Liver (tissue), 9 donors: ENCODE data around the gene PRPF6. TPM values are rescaled to one million over a fixed set of nuclear protein-coding genes. Genes with fewer than 3 reads are reported as not detected.
A peak's percentile ranks its signal among the peaks of the same experiment; 100 is the strongest.

Source experiments
- DNase-seq: peaks from one replicate; pipeline ENCODE4 v3.0.0-alpha.2; 2017; ENCODE audit warnings: low spot score
- H3K27ac ChIP-seq, 2 donors: one replicate each; pipeline ENCODE4 v1.7.0; 2013; ENCODE audit warnings: inconsistent platforms in 2 of 2, low read length in 2 of 2, control low read depth in 1 of 2, low read depth in 1 of 2, mild to moderate bottlenecking in 1 of 2
- H3K27me3 ChIP-seq, 4 donors: one replicate each; pipeline versions ENCODE4 v1.6.1 to v1.7.0; 2013; ENCODE audit warnings: low read length in 3 of 4, inconsistent platforms in 1 of 4, mild to moderate bottlenecking in 1 of 4, moderate library complexity in 1 of 4; ENCODE audit not compliant: control insufficient read depth in 4 of 4, insufficient read depth in 4 of 4
- H3K36me3 ChIP-seq, 4 donors: one replicate each; pipeline versions ENCODE4 v1.6.1 to v1.7.0; 2013; ENCODE audit warnings: low read length in 3 of 4, mild to moderate bottlenecking in 3 of 4, low read depth in 1 of 4, moderate library complexity in 1 of 4; ENCODE audit not compliant: control insufficient read depth in 4 of 4, insufficient read depth in 3 of 4
- H3K4me1 ChIP-seq, 4 donors: one replicate each; pipeline versions ENCODE4 v1.6.1 to v1.7.0; 2013; ENCODE audit warnings: low read length in 3 of 4, mild to moderate bottlenecking in 3 of 4, moderate library complexity in 1 of 4; ENCODE audit not compliant: control insufficient read depth in 4 of 4, insufficient read depth in 4 of 4
- H3K4me3 ChIP-seq, 3 donors: one replicate each; pipeline versions ENCODE4 v1.6.1 to v1.7.0; 2013; ENCODE audit warnings: low read length in 3 of 3, control low read depth in 1 of 3, low read depth in 1 of 3, mild to moderate bottlenecking in 1 of 3
- H3K9ac ChIP-seq, 2 donors: one replicate each; pipeline ENCODE4 v1.7.0; 2013; ENCODE audit warnings: low read length in 2 of 2, mild to moderate bottlenecking in 2 of 2, moderate library complexity in 2 of 2, control low read depth in 1 of 2, low read depth in 1 of 2
- H3K9me3 ChIP-seq, 4 donors: one replicate each; pipeline versions ENCODE4 v1.6.1 to v1.7.0; 2013; ENCODE audit warnings: low read length in 3 of 4; ENCODE audit not compliant: control insufficient read depth in 4 of 4
- EGR1 ChIP-seq, 2 donors: IDR thresholded peaks; 2 replicates each; pipeline ENCODE4 v1.6.1; 2016 to 2018; ENCODE audit warnings: antibody characterized with exemption in 2 of 2, low read depth in 2 of 2
- FOXA1 ChIP-seq: IDR thresholded peaks from 2 replicates; pipeline ENCODE4 v1.6.1; 2016; ENCODE audit warnings: antibody characterized with exemption
- FOXA2 ChIP-seq: IDR thresholded peaks from 2 replicates; pipeline ENCODE4 v1.6.1; 2016; ENCODE audit warnings: antibody characterized with exemption
- GABPA ChIP-seq, 2 donors: IDR thresholded peaks in 1 of 2; conservative IDR thresholded peaks in 1 of 2; 2 replicates each; pipeline ENCODE4 v1.6.1; 2016; ENCODE audit warnings: antibody characterized with exemption in 2 of 2, mild to moderate bottlenecking in 1 of 2, moderate library complexity in 1 of 2
- HNF4A ChIP-seq, 2 donors: conservative IDR thresholded peaks; 2 replicates each; pipeline ENCODE4 v1.6.1; 2016; ENCODE audit warnings: antibody characterized with exemption in 2 of 2, mild to moderate bottlenecking in 2 of 2
- HNF4G ChIP-seq: IDR thresholded peaks from 2 replicates; pipeline ENCODE4 v1.6.1; 2016; ENCODE audit warnings: antibody characterized with exemption
- JUND ChIP-seq, 2 donors: IDR thresholded peaks; 2 replicates each; pipeline ENCODE4 v1.6.1; 2016; ENCODE audit warnings: antibody characterized with exemption in 2 of 2
- RAD21 ChIP-seq, 2 donors: IDR thresholded peaks; 2 replicates each; pipeline ENCODE4 v1.6.1; 2016; ENCODE audit warnings: antibody characterized with exemption in 2 of 2, mild to moderate bottlenecking in 2 of 2
- RXRA ChIP-seq, 2 donors: IDR thresholded peaks; 2 replicates each; pipeline ENCODE4 v1.6.1; 2017 to 2018; ENCODE audit warnings: antibody characterized with exemption in 2 of 2, mild to moderate bottlenecking in 1 of 2
- SP1 ChIP-seq: IDR thresholded peaks from 2 replicates; pipeline ENCODE4 v1.6.1; 2018; ENCODE audit warnings: antibody characterized with exemption, mild to moderate bottlenecking
- TAF1 ChIP-seq: conservative IDR thresholded peaks from 2 replicates; pipeline ENCODE4 v1.6.1; 2016; ENCODE audit warnings: antibody characterized with exemption, mild to moderate bottlenecking
- YY1 ChIP-seq: IDR thresholded peaks from 2 replicates; pipeline ENCODE4 v1.6.1; 2016; ENCODE audit warnings: antibody characterized with exemption, mild to moderate bottlenecking
- WGBS: extraction: QIAGEN DNeasy Blood & Tissue Kit; methylation state at CpG from one replicate; pipeline ENCODE4 v1.1.7; 2013; 5-methylcytosine and 5-hydroxymethylcytosine counted together
- polyA plus RNA-seq, 2 donors: library from polyadenylated mRNA; stranded (reverse) in 1 of 2; unstranded in 1 of 2; fragments of 200-250 nt in 1 of 2; fragments of >200 nt in 1 of 2; fragmentation: Nextera tagmentation in 1 of 2; extraction: Ambion mirVana in 1 of 2; gene quantifications; one replicate each; pipeline versions ENCODE4 v1.2.1 to v1.2.3, GENCODE V29; 2013 to 2015
- total RNA-seq, 2 donors: library from RNA; depleted of rRNA; stranded (reverse); fragments of >200 nt; gene quantifications; one replicate each; pipeline ENCODE4 v1.2.3, GENCODE V29; 2014
- TF ChIP-seq, protein P1 (sequence below): IDR thresholded peaks from 2 replicates; pipeline ENCODE4 v1.6.1; 2016; ENCODE audit warnings: antibody characterized with exemption
- TF ChIP-seq, protein P2 (sequence below): IDR thresholded peaks from 2 replicates; pipeline ENCODE4 v1.6.1; 2016; ENCODE audit warnings: antibody characterized with exemption
- TF ChIP-seq, protein P3 (sequence below): fragments of 150-350 bp; IDR thresholded peaks from 2 replicates; pipeline ENCODE4 v1.5.1; 2017; ENCODE audit warnings: improper control_type of control experiment, low read depth, low read length; ENCODE audit not compliant: missing input control
- TF ChIP-seq, protein P4 (sequence below): IDR thresholded peaks from 2 replicates; pipeline ENCODE4 v1.6.1; 2016; ENCODE audit warnings: antibody characterized with exemption, mild to moderate bottlenecking
- donor health status: healthy.
- donor health status: healthy.
- donor health status: healthy.
- donor health status: healthy.
- donor health status: healthy.

Gene PRPF6
- total and polyA plus RNA-seq, 4 donors: 16.3 to 24.9 (median 23.1) TPM

DNA sequence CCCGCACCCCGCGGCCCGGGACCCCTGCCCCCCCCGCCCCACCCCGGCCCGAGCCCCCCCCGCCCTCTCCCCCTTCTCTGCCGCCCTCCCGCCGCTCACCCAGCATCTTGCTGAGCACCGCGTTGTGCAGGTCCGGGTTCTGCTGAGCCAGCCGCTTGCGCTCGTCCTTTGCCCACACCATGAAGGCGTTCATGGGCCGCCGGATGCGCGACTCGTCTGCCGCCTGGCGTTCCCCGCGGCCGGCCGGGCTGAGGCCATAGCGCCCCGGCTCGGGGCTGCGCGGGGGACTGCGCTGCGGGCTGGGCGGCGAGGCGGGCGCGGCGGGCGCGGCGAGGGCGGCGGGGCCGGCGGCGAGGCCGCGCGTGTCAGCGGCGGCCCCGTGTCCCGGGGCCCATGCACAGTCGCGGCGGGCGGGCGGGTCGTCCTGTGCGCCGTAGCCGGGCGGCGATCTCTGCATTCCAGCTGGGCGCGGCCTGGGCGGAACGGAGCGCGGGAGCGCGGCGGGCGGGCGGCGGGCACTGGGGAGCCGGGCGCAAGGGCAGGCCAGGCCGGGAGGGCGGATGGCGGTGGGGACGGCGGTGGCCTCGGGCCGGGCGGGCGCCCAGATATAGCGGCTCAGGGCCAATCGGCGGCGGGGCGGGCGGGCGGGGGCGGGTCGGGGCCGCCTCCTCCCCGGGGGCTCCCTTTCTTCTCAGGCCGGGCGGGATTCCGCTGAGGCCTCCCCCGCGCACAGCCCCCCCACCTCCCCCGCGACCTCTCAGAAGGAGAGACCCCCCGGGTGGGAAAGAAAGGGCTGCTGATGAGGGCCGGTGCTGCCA, 68.3 kb downstream of the PRPF6 start, which contains the start of gene SOX18:
TSS of gene SOX18 (minus strand) at position 580 of the 818 bp plus-strand sequence. CDS start at position 457, 123 bp downstream.
- H3K9me3 ChIP-seq: no peaks in the 10 kb centered on the region
- WGBS: 2% methylated on average over 110 of the region's 111 CpGs
- H3K27me3 ChIP-seq: peaks cover 0 to 11% (median 3%) of the 10 kb centered on the region in 4 donors
- H3K36me3 ChIP-seq: no peaks in the 10 kb centered on the region
- no peak for DNase-seq
- H3K27ac ChIP-seq: peak within 1 kb of the TSS; percentile 9 to 63
- TF ChIP-seq GABPA (IDR thresholded peaks at IDR 0.05 in 1 of 2, conservative IDR thresholded peaks at IDR 0.05 in 1 of 2) (no peak), FOXA1 (no peak), EGR1 (IDR thresholded peaks at IDR 0.05; ENCODE audit: low read depth in 2 of 2) (no peak), YY1 (no peak), RXRA (IDR thresholded peaks at IDR 0.05) (no peak), FOXA2 (no peak), TAF1 (no peak), SP1 (no peak), HNF4G (no peak), RAD21 (IDR thresholded peaks at IDR 0.05) (no peak), JUND (IDR thresholded peaks at IDR 0.05) (no peak), HNF4A (conservative IDR thresholded peaks at IDR 0.05) (no peak)
- TF ChIP-seq, protein P1, sequence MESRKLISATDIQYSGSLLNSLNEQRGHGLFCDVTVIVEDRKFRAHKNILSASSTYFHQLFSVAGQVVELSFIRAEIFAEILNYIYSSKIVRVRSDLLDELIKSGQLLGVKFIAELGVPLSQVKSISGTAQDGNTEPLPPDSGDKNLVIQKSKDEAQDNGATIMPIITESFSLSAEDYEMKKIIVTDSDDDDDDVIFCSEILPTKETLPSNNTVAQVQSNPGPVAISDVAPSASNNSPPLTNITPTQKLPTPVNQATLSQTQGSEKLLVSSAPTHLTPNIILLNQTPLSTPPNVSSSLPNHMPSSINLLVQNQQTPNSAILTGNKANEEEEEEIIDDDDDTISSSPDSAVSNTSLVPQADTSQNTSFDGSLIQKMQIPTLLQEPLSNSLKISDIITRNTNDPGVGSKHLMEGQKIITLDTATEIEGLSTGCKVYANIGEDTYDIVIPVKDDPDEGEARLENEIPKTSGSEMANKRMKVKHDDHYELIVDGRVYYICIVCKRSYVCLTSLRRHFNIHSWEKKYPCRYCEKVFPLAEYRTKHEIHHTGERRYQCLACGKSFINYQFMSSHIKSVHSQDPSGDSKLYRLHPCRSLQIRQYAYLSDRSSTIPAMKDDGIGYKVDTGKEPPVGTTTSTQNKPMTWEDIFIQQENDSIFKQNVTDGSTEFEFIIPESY: no peak
- TF ChIP-seq, protein P2, sequence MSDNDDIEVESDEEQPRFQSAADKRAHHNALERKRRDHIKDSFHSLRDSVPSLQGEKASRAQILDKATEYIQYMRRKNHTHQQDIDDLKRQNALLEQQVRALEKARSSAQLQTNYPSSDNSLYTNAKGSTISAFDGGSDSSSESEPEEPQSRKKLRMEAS: no peak
- TF ChIP-seq, protein P3, sequence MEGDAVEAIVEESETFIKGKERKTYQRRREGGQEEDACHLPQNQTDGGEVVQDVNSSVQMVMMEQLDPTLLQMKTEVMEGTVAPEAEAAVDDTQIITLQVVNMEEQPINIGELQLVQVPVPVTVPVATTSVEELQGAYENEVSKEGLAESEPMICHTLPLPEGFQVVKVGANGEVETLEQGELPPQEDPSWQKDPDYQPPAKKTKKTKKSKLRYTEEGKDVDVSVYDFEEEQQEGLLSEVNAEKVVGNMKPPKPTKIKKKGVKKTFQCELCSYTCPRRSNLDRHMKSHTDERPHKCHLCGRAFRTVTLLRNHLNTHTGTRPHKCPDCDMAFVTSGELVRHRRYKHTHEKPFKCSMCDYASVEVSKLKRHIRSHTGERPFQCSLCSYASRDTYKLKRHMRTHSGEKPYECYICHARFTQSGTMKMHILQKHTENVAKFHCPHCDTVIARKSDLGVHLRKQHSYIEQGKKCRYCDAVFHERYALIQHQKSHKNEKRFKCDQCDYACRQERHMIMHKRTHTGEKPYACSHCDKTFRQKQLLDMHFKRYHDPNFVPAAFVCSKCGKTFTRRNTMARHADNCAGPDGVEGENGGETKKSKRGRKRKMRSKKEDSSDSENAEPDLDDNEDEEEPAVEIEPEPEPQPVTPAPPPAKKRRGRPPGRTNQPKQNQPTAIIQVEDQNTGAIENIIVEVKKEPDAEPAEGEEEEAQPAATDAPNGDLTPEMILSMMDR: no peak
- TF ChIP-seq, protein P4, sequence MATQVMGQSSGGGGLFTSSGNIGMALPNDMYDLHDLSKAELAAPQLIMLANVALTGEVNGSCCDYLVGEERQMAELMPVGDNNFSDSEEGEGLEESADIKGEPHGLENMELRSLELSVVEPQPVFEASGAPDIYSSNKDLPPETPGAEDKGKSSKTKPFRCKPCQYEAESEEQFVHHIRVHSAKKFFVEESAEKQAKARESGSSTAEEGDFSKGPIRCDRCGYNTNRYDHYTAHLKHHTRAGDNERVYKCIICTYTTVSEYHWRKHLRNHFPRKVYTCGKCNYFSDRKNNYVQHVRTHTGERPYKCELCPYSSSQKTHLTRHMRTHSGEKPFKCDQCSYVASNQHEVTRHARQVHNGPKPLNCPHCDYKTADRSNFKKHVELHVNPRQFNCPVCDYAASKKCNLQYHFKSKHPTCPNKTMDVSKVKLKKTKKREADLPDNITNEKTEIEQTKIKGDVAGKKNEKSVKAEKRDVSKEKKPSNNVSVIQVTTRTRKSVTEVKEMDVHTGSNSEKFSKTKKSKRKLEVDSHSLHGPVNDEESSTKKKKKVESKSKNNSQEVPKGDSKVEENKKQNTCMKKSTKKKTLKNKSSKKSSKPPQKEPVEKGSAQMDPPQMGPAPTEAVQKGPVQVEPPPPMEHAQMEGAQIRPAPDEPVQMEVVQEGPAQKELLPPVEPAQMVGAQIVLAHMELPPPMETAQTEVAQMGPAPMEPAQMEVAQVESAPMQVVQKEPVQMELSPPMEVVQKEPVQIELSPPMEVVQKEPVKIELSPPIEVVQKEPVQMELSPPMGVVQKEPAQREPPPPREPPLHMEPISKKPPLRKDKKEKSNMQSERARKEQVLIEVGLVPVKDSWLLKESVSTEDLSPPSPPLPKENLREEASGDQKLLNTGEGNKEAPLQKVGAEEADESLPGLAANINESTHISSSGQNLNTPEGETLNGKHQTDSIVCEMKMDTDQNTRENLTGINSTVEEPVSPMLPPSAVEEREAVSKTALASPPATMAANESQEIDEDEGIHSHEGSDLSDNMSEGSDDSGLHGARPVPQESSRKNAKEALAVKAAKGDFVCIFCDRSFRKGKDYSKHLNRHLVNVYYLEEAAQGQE: no peak
- peak within 1 kb of the TSS in 1 of 3 donors; percentile 51 for H3K4me3 ChIP-seq
- peaks cover 0 to 8% (median 2%) of the 10 kb centered on the region in 4 donors for H3K4me1 ChIP-seq
- H3K9ac ChIP-seq: no peak within 1 kb of the TSS
